ENCODE data around the gene RHOF.

- no peak for TF ChIP-seq POLR2A (IDR thresholded peaks at IDR 0.05)
- TF ChIP-seq CTCF (IDR thresholded peaks at IDR 0.05): no peak
Measured at GRCh38 chr12:121829250-121829918, 35.9 kb upstream of the RHOF start.

Data from body of pancreas (tissue), 4 donors.